NT2/D1 (cell line): ENCODE data around the gene NDUFAF4.
A peak's percentile ranks its signal among the peaks of the same experiment; 100 is the strongest.

ENCODE experiments used
- DNase-seq: peaks from one replicate; pipeline ENCODE4 v3.0.0-alpha.2; 2011; ENCODE audit warnings: low read depth, low spot score
- H3K27me3 ChIP-seq: 2 replicates; pipeline ENCODE4 v1.6.0; 2011; ENCODE audit warnings: mild to moderate bottlenecking; ENCODE audit not compliant: insufficient read length, insufficient read depth
- H3K36me3 ChIP-seq: 2 replicates; pipeline ENCODE4 v1.6.1; 2011; ENCODE audit warnings: mild to moderate bottlenecking, low read length, mixed read lengths; ENCODE audit not compliant: insufficient read depth, insufficient read length
- H3K4me1 ChIP-seq: 2 replicates; pipeline ENCODE4 v1.5.1; 2011; ENCODE audit not compliant: insufficient read depth, insufficient read length
- H3K4me3 ChIP-seq: 2 replicates; pipeline ENCODE4 v1.5.1; 2011; ENCODE audit warnings: low read depth; ENCODE audit not compliant: insufficient read length
- H3K9ac ChIP-seq: 2 replicates; pipeline ENCODE4 v1.6.0; 2011; ENCODE audit warnings: low read depth; ENCODE audit not compliant: insufficient read length
- H3K9me3 ChIP-seq: 2 replicates; pipeline ENCODE4 v1.5.1; 2011; ENCODE audit warnings: mild to moderate bottlenecking, low read length; ENCODE audit not compliant: insufficient read depth
- SUZ12 ChIP-seq: IDR thresholded peaks from 2 replicates; pipeline ENCODE4 v1.6.1; 2011; ENCODE audit not compliant: insufficient read length, insufficient read depth; ENCODE audit errors: extremely low read depth
- YY1 ChIP-seq: IDR thresholded peaks from 2 replicates; pipeline ENCODE4 v1.6.1; 2011; ENCODE audit not compliant: insufficient read length, insufficient read depth
- ZNF274 ChIP-seq: IDR thresholded peaks from 2 replicates; pipeline ENCODE4 v1.6.1; 2011; ENCODE audit warnings: mild to moderate bottlenecking, low read depth, low read length

Gene NDUFAF4

DNA sequence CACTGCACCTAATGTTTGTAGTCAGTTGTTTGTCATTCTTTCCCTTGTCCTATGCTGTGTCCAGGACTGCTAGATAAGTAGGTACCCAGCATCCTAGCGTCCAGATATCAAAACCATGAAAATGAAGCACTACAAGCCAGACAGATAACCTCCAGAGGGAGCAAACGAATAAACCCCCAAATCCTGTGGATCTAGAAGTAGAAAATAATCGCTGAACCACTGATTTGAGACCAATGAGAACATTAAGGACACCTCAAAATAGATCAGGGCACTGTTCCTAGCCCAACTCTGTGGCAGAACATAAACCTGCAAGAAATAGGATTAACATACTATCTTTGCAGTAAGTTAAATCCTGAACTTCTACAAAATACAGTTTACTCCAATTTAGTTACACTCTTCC, 25.7 kb upstream of the NDUFAF4 start:
- Histone ChIP-seq H3K36me3 (no peaks in the 10 kb centered on the region), H3K27me3 (peaks cover 9% of the 10 kb centered on the region), H3K9ac (peak overlapping the region; percentile 83), H3K4me1 (no peaks in the 10 kb centered on the region), H3K9me3 (no peaks in the 10 kb centered on the region), H3K4me3 (peak overlapping the region; percentile 50)
- TF ChIP-seq SUZ12 (no peak), YY1 (no peak), ZNF274 (no peak)
- no peak for DNase-seq

DNA sequence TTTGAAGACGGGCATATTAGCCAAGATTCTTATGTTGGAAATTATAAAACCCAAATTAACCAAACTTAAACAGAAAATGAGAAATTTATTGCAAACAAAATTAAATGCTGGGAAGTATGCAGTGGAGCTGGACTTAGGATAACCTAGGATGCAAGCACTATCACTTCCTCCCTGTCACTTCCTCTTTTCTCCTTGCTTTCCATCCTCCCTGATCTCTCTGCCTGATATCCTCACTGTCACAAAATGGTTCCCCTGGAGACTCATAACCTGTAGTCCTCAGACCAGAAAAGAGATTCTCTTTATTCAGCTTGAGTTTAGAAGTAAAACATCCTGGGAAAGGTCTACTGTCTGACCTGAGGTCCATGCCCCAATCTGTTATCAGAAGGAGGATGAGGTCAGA, 19.4 kb upstream of the NDUFAF4 start:
- Histone ChIP-seq H3K36me3 (no peaks in the 10 kb centered on the region), H3K27me3 (no peaks in the 10 kb centered on the region), H3K9me3 (no peaks in the 10 kb centered on the region), H3K4me1 (no peaks in the 10 kb centered on the region), H3K4me3 (no peak overlapping the region), H3K9ac (no peak overlapping the region)
- no peak for DNase-seq
- TF ChIP-seq ZNF274, result no peak
- TF ChIP-seq SUZ12, result no peak
- TF ChIP-seq YY1, result no peak

DNA sequence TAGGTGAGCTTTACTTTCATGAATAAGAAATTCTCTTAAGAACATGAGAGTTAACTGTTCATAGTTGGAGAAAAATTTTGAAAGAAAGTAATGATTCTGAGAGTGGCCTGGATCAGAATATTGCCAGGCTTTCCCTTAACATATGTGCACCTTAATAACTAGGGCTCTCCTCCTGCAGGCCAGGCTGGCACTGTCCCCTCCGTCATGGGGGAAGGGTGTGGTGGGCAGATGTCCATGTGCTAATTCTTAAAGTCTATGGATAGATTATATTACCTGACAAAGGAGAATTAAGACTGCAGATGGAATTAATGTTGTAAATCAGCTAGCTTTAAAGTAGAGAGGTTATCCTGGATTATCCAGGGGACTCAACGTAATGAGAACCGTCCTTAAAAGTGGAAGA, 15.9 kb upstream of the NDUFAF4 start:
- Histone ChIP-seq H3K9me3 (no peaks in the 10 kb centered on the region), H3K4me3 (no peak overlapping the region), H3K36me3 (no peaks in the 10 kb centered on the region), H3K9ac (no peak overlapping the region), H3K4me1 (no peaks in the 10 kb centered on the region), H3K27me3 (no peaks in the 10 kb centered on the region)
- no peak for DNase-seq
- no peak for TF ChIP-seq SUZ12
- TF ChIP-seq YY1, result no peak
- no peak for TF ChIP-seq ZNF274

DNA sequence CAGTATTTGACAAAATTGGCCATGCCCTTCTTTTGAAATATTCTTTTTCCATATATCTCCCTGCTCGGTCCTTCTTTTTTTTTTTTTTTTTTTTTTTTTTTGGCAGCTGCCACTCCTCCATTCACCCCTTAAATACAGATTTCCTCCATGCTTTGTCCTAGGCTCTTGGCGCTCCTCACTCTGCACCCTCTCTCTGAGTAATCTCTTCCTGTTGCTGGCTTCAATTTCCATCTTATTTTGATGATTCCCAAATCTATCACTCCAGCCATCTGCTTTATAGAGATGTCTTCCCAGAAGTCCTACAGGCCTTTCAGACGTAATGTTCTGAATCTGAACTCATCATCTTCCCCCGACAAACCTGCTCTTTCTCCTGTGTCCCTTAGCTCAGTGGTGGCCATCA, 14.1 kb upstream of the NDUFAF4 start:
- TF ChIP-seq YY1 (no peak), SUZ12 (no peak), ZNF274 (no peak)
- H3K9ac ChIP-seq, result no peak overlapping the region
- no peaks in the 10 kb centered on the region for H3K36me3 ChIP-seq
- no peaks in the 10 kb centered on the region for H3K9me3 ChIP-seq
- H3K27me3 ChIP-seq, result no peaks in the 10 kb centered on the region
- no peak for DNase-seq
- H3K4me3 ChIP-seq, result no peak overlapping the region
- H3K4me1 ChIP-seq, result no peaks in the 10 kb centered on the region

DNA sequence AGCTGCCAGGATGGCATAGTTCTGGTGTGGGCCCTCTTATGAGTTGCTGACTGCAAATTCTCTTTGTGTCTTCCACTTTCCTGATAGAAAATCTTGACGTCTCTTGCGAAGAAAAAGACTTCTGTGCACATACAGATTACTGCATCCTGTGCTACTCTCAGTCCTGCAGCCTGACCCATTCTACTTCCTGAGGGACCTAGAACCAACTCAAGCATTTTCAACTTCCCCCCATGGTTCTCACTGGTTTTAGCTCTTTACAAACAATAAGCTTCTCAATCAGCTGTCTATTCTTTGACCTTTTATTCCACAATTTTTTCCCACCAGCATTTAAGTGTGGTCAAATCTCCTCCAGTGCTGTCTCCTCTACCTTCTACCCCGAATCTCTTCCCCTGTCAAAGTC, 13.5 kb upstream of the NDUFAF4 start:
- H3K9me3 ChIP-seq, result no peaks in the 10 kb centered on the region
- H3K4me1 ChIP-seq, result no peaks in the 10 kb centered on the region
- no peak for DNase-seq
- no peaks in the 10 kb centered on the region for H3K27me3 ChIP-seq
- no peak overlapping the region for H3K9ac ChIP-seq
- no peaks in the 10 kb centered on the region for H3K36me3 ChIP-seq
- no peak for TF ChIP-seq YY1
- TF ChIP-seq ZNF274, result no peak
- TF ChIP-seq SUZ12, result no peak
- no peak overlapping the region for H3K4me3 ChIP-seq

DNA sequence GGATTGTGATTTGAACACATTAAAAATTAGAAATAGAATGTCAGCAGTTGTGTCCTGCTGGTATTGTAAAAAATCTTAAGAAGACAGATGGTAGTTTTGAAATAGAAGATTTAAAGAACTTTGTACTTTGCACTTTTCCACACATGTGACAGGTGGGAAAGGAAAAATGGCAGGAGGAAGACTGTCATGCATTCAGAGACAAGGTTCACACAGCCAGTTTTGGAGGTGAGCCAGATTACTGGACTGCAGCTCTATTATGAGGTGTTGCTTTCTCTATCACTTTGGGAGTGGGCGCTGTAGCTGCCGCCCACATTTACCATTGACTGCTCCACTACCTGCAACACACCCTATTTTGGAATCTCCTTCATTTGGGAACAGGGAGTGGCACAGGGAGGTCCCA, 12.1 kb upstream of the NDUFAF4 start:
- TF ChIP-seq ZNF274 (no peak), YY1 (no peak), SUZ12 (no peak)
- H3K36me3 ChIP-seq, result no peaks in the 10 kb centered on the region
- DNase-seq, result no peak
- H3K4me3 ChIP-seq, result no peak overlapping the region
- H3K27me3 ChIP-seq, result no peaks in the 10 kb centered on the region
- H3K4me1 ChIP-seq, result no peaks in the 10 kb centered on the region
- no peaks in the 10 kb centered on the region for H3K9me3 ChIP-seq
- no peak overlapping the region for H3K9ac ChIP-seq

DNA sequence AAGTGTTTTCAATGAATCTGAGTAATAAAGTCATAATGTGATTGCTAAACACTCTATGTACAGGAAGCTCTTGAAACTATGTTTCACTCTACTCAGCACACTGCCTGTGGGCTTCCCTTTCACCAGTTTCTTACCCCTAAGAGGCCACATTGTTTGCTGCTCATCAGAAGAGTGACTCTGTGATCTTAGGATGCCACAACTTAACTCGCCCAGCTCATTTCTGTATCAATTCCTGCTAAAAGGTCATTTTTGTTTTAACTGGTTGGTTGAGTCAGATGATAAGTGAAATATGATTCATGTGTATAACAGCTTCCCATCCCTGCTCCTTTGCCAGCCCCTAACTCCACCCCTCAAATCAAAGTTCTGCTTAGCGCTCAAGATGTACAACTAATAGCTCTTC, 9.8 kb upstream of the NDUFAF4 start:
- no peaks in the 10 kb centered on the region for H3K36me3 ChIP-seq
- no peak overlapping the region for H3K9ac ChIP-seq
- no peak overlapping the region for H3K4me3 ChIP-seq
- no peak for DNase-seq
- no peaks in the 10 kb centered on the region for H3K27me3 ChIP-seq
- H3K9me3 ChIP-seq, result no peaks in the 10 kb centered on the region
- H3K4me1 ChIP-seq, result no peaks in the 10 kb centered on the region
- no peak for TF ChIP-seq YY1
- TF ChIP-seq SUZ12, result no peak
- no peak for TF ChIP-seq ZNF274

DNA sequence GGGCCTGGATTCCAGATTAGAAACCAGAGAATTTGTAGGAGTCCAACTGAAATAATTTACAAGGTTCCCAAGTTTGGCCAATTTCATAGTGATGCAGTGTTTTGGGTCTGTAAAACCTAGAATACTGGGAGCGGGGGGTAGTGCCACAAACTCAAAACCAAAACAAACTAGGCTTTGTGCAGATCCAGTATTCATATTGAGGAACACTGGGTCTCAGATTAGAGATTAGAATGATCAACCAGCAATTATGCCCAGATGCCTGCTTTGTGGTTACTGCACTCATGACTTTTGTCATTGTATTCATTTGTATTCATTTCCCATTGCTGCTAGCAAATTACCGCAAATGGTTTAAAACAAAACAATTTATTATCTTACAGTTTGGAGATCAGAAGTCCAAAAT, 3.2 kb upstream of the NDUFAF4 start:
- no peak overlapping the region for H3K9ac ChIP-seq
- no peak for TF ChIP-seq YY1
- no peak for TF ChIP-seq ZNF274
- no peak for TF ChIP-seq SUZ12
- no peak overlapping the region for H3K4me3 ChIP-seq
- peaks cover 6% of the 10 kb centered on the region for H3K36me3 ChIP-seq
- H3K9me3 ChIP-seq, result no peaks in the 10 kb centered on the region
- no peaks in the 10 kb centered on the region for H3K27me3 ChIP-seq
- no peak for DNase-seq
- H3K4me1 ChIP-seq, result no peaks in the 10 kb centered on the region
